ENCODE data around the gene LILRB5.

- TF ChIP-seq MAFK (IDR thresholded peaks at IDR 0.05; ENCODE audit: low read depth, low read length) (no peak), CTCF (conservative IDR thresholded peaks at IDR 0.05; ENCODE audit: low read depth, low read length) (no peak), MXI1 (IDR thresholded peaks at IDR 0.05; ENCODE audit: borderline replicate concordance, low read depth, low read length) (no peak), RFX5 (IDR thresholded peaks at IDR 0.05; ENCODE audit: low read depth, low read length) (no peak)
Measured at GRCh38 chr19:54297759-54298305, 40.8 kb upstream of the LILRB5 start.
